KOPT-K1 (cell line): ENCODE data around the gene DPEP2NB.
"Not testable (repeated sequence)": the region's sequence is repeated elsewhere in the genome, so short reads cannot be mapped to it uniquely, and the experiment has no call there.

Source experiments
- H3K27ac ChIP-seq: fragments of 200-600 bp; sonication (generic); 2 replicates; pipeline ENCODE4 v1.5.1; 2016; ENCODE audit warnings: antibody characterized with exemption, mild to moderate bottlenecking, low read depth, low read length; ENCODE audit not compliant: poor library complexity, severe bottlenecking
- H3K36me3 ChIP-seq: fragments of 200-600 bp; sonication (generic); 2 replicates; pipeline ENCODE4 v1.5.1; 2017; ENCODE audit warnings: antibody characterized with exemption, mild to moderate bottlenecking, low read length, moderate library complexity; ENCODE audit not compliant: insufficient read depth
- H3K9me3 ChIP-seq: fragments of 200-600 bp; sonication (generic); 2 replicates; pipeline ENCODE4 v1.5.1; 2017; ENCODE audit warnings: antibody characterized with exemption, low read length, mild to moderate bottlenecking; ENCODE audit not compliant: insufficient read depth, poor library complexity, severe bottlenecking

The DPEP2NB gene

DNA sequence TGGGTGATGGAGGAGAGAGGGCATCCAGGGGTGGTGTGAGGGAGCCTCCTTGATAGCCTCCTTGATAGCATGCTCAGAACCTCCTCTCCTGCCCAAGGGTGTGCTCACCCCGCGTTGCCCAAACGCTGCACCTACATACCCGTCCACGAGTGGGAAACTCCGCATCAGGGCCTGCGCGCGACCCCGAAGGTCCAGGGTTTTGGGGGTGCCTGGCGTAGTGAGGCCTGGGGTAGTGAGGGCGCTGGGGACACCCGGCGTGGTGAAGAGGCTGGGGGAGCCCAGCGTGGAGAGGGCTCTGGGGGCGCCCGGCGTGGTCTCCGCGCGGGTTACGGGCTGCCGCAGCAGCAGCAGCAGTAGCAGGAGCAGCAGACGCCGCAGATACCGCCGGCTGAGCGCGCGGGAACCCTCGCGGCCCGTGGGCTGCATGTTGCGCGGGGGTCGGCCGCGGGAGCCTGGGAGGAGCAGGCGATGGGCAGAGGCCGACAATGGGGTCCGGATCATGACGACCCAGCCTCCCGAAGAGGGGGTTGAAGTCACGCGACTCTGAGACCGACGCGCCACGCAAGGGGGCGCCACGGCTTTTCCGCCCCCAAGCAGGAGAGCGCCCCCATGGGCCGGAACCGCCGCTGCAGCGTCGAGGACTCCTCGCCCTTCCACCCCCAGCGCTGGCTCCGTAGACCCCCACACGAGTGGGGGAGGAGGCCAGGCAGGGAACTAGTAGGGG, 35.6 kb downstream of the DPEP2NB start, which contains the start of gene DPEP3:
DPEP3 (minus strand) TSS at position 545 of the 724 bp plus-strand sequence; CDS start at position 426, 119 bp downstream.
- Histone ChIP-seq H3K27ac (no peak within 1 kb of the TSS), H3K36me3 (no peaks in the 10 kb centered on the region), H3K9me3 (no peaks in the 10 kb centered on the region)

GRCh38 chr16:67977469-67978227, 38.1 kb downstream of the DPEP2NB start:
- H3K27ac ChIP-seq: no peak overlapping the region
- no peaks in the 10 kb centered on the region for H3K36me3 ChIP-seq
- H3K9me3 ChIP-seq: no peaks in the 10 kb centered on the region

- Histone ChIP-seq H3K36me3 (no peaks in the 10 kb centered on the region), H3K27ac (no peak overlapping the region), H3K9me3 (no peaks in the 10 kb centered on the region)
Measured at GRCh38 chr16:67977005-67977404, 38.7 kb downstream of the DPEP2NB start.

DNA sequence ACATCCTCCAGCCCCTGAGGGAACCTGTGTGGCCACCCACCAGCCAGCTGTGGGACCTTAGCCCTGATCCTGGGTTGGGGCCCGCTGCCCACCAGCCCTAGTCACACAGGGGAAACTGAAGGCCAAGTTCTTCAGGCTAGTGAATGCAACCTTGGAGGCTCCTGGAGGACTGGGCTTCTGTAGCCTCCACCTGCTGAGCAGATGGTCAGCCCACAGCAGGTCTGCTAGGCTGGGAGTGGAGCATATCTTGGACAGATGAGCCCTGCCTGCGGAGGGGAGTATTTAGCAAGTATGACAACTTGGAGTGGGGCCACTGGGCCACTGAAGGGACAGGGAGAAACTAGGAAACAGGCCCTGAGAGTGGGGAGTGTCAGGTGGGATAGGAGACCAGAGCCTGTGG, 39.5 kb downstream of the DPEP2NB start:
- Histone ChIP-seq H3K27ac (no peak overlapping the region), H3K9me3 (no peaks in the 10 kb centered on the region), H3K36me3 (no peaks in the 10 kb centered on the region)

GRCh38 chr16:67975321-67976105, 40.2 kb downstream of the DPEP2NB start:
- Histone ChIP-seq H3K27ac (no peak overlapping the region), H3K9me3 (no peaks in the 10 kb centered on the region), H3K36me3 (no peaks in the 10 kb centered on the region)

- not testable (repeated sequence) for H3K27ac ChIP-seq, H3K9me3 ChIP-seq, H3K36me3 ChIP-seq
Measured at GRCh38 chr16:67972285-67972684, 43.4 kb downstream of the DPEP2NB start.

DNA sequence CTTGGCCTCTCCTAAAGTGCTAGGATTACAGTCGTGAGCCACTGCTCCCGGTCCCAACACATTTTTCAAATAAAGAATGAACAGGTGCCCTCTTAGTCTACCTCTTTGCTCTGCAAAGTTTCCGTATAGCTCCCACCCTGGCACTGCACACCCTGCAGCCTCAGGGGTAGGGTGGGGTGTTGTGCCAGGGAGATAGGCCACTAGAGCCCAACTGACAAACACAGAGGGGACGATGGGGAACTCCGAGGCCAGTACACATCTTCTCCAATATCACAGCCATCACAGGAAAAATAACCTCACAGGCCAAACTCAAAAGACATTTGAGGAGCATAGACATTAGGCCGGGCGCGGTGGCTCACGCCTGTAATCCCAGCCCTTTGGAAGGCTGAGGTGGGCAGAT, 44.6 kb downstream of the DPEP2NB start:
- H3K9me3 ChIP-seq: no peaks in the 10 kb centered on the region
- no peaks in the 10 kb centered on the region for H3K36me3 ChIP-seq
- no peak overlapping the region for H3K27ac ChIP-seq

- Histone ChIP-seq H3K9me3 (no peaks in the 10 kb centered on the region), H3K36me3 (no peaks in the 10 kb centered on the region), H3K27ac (peak overlapping the region; percentile 67)
Measured at GRCh38 chr16:67969254-67970039, 46.3 kb downstream of the DPEP2NB start.

DNA sequence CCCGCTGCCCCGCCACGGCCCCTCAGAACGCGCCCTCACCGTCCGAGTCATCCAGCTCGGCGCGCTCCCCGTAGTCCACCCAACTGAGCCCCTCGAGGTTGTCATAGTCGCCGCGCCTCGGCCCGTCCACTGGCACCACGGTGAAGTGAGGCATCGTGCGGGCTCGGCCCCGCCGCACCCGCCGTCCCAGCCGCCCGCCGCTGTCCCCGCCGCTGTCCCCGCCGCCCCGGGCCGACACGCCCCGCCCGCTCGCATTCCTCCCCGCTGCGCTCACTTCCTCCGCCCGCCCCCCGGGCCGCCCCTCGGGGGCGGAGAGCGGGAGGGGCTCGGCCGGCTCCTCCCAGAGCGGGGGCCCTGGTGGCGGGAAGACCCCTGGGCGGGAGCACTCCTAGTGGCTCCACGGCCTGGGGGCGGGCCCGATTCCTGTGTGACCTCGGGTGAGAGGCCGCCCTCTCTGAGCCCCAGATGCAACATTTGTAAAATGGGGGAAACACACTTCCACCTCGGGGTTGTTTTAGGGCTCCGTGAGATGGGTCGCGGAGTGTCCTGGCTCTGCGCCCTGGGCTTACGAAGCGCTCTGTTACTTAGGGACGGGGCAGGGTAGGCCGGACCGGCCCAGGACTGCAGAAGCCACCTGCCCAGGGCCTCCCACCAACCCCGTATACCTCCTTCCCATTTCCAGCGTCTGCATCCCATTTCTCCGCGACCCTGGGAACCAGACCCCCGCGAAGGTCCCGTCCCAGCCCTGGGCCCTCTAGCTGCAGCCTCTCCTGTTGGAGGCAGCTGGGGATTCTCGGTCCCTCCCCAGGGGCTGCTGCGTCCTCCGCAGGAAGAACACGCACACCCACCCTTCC, 47.1 kb downstream of the DPEP2NB start, which contains the start of gene SLC12A4:
SLC12A4 (minus strand) TSS at position 238 of the 854 bp plus-strand sequence; CDS start at position 154, 84 bp downstream.
- Histone ChIP-seq H3K27ac (peak within 1 kb of the TSS; percentile 67), H3K36me3 (no peaks in the 10 kb centered on the region), H3K9me3 (no peaks in the 10 kb centered on the region)

- Histone ChIP-seq H3K9me3 (no peaks in the 10 kb centered on the region), H3K36me3 (peaks cover 4% of the 10 kb centered on the region; the same call in 1 of the 2 replicates), H3K27ac (peak overlapping the region; percentile 67)
Measured at GRCh38 chr16:67967958-67968399, 47.7 kb downstream of the DPEP2NB start.

GRCh38 chr16:67967183-67967957, 48.3 kb downstream of the DPEP2NB start:
- Histone ChIP-seq H3K9me3 (no peaks in the 10 kb centered on the region), H3K27ac (peak overlapping the region; percentile 67), H3K36me3 (peaks cover 10% of the 10 kb centered on the region; the same call in 1 of the 2 replicates)

GRCh38 chr16:67966549-67967182, 49.0 kb downstream of the DPEP2NB start:
- Histone ChIP-seq H3K9me3 (no peaks in the 10 kb centered on the region), H3K27ac (no peak overlapping the region), H3K36me3 (peaks cover 17% of the 10 kb centered on the region; the same call in 1 of the 2 replicates)
